ENCODE results near the gene LRRC9.
"Not testable (repeated sequence)": the region's sequence is repeated elsewhere in the genome, so short reads cannot be mapped to it uniquely, and the experiment has no call there.

The LRRC9 gene

DNA sequence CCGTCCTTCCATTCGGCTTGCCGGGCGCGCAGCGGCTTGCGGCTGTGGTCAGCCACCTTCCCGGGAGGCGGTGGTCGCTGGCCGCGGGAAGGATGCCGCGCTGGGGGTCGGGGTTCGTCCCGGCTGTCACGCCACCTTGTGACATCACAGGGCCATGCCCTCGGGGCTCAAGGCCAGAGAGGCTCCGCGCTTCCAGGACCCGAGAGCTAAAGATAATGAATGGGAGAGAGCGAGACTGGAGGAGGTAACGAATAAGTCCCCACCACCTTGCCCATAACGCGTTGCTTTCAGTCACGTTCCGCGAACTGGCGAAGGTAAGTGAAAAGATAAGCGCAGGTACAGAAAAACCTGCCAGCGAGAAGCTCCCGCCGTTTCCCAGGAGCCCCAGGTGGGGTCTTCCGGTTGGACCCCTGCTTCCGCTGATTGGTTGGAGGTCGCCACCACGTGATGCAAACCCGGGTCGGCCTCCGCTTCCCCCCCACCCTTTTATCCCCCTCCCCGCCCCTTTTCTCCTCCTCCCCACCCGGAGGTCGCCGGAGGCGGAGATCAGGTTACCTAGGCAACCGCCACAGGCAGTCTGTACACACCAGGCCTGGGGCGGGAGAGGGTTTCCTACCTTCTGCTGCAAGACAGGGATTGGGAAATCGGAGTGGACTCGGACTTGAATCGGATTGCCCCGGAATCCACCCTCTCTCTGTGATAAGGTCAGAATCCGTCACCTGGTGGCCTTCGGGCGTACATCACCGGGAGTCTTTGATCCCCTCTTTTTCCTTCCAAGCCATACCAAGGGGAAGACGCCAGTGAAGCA is at the start of gene LRRC9:
Gene LRRC9, plus strand, starts transcription at position 575 of the 808 bp plus-strand sequence.
- no peak for DNase-seq (ENCODE audit: low read depth, low spot score)

DNA sequence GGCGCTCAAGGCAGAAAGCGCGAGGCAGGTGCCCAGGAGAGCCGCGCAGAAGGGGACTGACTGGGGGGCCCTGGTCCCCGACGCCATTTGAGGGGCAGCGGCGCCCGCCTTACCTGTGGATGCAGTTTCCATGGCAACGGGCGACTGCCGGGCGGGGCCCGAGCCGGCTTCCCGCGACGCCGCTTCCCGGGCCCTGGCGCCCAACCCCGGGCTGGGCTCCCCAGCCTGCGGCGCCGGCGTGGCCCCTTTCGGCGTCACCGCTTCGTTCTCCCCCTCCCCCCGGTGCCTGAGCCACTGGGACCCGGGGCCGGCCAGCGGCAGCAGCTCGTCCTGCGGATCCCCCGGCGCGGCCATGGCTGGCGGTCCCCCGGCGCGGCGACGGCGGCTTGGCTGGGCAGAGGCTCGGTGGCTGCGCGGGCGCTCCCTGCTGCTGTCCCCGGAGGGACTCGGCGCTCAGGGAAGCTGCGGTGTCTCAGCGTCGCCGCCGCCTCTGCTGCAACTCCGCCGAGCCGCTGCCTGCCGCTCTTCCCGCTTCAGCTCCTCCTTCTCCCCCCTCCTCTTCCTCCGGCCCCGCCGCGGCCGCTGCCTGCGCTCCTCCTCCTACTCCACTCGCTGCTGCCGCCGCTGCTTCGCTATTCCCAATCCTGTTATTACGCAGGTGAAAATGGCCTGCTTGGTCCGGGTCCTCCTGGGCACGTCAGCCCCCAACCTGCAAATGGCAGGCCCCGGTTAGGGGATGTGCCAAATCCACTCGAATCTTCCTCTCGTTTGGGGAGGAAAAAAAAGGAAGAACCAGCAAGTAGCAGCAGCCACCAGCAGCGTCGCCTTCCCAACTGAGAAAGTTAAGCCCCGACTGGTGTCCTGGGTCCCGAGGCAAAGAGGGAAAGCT is 49.4 kb upstream of the LRRC9 start, which contains the start of gene RTN1:
Gene RTN1, minus strand, starts transcription at position 500 of the 889 bp plus-strand sequence. Its CDS starts 146 bp downstream, at position 354.
- DNase-seq (ENCODE audit: low read depth, low spot score) = no peak

GRCh38 chr14:59871166-59871495 is 48.8 kb upstream of the LRRC9 start:
- no peak for DNase-seq (ENCODE audit: low read depth, low spot score)

- DNase-seq (ENCODE audit: low read depth, low spot score) = no peak
Observed at GRCh38 chr14:59882957-59883356, 37.0 kb upstream of the LRRC9 start.

- no peak for DNase-seq (ENCODE audit: low read depth, low spot score)
Observed at GRCh38 chr14:59890676-59891075, 29.3 kb upstream of the LRRC9 start.

DNA sequence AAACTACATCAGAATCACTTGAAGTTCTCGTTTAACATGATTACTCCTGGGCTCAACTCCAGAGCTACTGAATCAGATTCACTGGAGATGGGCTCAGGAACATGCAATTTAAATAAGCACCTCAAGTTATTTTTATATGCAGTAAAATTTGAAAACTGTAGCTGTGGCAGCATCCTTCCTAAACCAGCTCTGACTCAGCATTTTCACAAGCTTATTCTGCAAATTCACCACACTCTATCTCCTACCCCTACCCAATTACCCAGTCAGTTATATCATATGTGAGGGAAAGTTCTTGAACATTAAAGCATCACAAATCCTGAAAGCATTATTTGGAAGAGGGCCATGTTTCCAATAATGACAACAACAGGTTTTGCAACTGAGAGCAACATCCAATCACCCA is 24.2 kb upstream of the LRRC9 start:
- no peak for DNase-seq (ENCODE audit: low read depth, low spot score)

- no peak for DNase-seq (ENCODE audit: low read depth, low spot score)
Observed at GRCh38 chr14:59897757-59898383, 22.1 kb upstream of the LRRC9 start.

- no peak for DNase-seq (ENCODE audit: low read depth, low spot score)
Observed at GRCh38 chr14:59900556-59900955, 19.4 kb upstream of the LRRC9 start.

- DNase-seq (ENCODE audit: low read depth, low spot score) = no peak
Observed at GRCh38 chr14:59904184-59904583, 15.8 kb upstream of the LRRC9 start.

DNA sequence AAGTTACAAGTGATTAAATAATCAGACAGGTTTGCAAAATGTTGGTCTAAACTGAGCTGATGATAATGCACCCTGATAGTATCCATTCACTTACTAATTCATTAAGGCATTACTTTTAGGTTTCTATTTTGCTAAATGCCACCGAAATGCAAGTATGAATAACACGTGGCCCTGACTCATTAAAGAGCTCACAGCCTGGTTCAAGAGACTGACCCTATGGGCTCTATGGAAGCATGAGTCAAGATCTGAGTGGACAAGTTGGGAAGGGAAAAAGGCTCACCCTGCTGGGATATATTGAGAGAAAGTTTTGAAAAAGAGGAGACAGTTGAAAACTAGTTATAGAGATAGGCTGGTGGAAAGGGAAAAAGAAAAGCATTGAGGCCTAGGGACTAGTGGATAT is 14.8 kb upstream of the LRRC9 start:
- DNase-seq (ENCODE audit: low read depth, low spot score) = no peak

GRCh38 chr14:59912443-59912842 is 7.5 kb upstream of the LRRC9 start:
- DNase-seq (ENCODE audit: low read depth, low spot score) = no peak

DNA sequence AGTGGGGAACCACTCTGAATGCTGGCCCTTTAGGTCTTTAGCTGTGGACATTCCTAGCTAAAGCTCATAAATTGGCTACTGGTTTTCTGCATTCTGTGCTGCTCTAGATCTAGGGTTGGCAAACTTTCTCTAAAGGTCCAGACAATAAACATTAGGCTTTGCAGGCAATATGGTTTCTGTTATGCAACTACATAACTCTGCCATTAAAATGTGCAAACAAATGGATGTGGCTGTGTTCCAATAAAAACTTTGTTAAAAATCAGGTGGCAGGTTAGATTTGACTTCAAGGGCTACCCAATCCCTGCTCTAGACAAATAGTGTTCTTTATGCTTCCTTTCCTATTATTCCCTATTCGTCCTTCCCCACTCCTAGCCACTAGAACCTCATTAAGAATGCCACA is 6.8 kb upstream of the LRRC9 start:
- no peak for DNase-seq (ENCODE audit: low read depth, low spot score)

GRCh38 chr14:59918824-59919569 is 947 bp upstream of the LRRC9 start:
- DNase-seq (ENCODE audit: low read depth, low spot score) = no peak

DNA sequence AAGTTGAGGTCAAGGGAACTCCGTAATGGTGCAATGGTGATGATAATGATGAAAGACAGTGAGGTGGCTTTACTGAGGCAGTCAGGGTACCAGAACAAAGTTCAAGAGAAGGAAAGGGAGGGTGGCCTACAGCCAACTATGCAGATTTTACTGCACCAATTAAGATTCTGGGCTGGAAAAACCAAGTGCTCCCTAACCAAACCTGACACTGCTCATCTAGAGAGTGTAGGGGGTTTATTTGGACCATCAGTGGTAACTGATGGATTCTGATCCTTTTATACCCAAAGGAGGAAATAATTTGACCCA is 387 bp downstream of the LRRC9 start:
- DNase-seq (ENCODE audit: low read depth, low spot score) = no peak

DNA sequence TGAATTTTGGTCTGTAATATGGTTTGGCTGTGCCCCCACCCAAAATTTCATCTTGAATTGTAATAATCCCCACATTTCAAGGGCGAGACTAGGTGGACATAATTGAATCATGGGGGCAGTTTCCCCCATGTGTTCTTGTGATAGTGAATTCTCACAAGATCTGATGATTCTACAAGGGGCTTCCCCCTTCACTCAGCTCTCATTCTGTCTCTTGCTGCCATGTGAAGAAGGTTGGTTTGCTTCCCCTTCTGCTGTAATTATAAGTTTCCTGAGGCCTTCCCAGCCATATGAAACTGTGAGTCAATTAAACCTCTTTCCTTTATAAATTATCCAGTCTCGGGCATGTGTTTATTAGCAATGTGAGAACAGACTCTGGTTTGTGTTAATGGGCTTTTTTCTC is 5.9 kb downstream of the LRRC9 start:
- no peak for DNase-seq (ENCODE audit: low read depth, low spot score)

DNA sequence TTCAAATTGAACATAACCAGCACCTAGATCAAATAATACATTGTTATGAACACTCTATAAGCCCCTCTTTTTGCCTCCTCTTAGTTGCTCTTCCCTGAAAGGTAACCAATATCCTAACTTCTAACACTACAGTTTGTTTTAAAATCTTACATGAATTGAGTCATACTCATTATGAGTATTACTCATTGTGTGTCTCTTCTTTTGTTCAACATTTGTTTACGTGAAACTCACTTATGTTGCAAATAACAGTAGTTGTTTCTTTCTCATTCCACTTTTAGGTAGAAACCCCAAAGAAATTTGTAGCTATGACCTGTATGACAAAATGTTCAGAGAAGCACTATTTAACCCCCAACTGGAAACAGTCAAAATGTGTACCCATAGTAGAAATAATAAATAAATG is 6.6 kb downstream of the LRRC9 start:
- DNase-seq (ENCODE audit: low read depth, low spot score) = no peak

- no peak for DNase-seq (ENCODE audit: low read depth, low spot score)
Observed at GRCh38 chr14:59931237-59931636, 11.3 kb downstream of the LRRC9 start.

GRCh38 chr14:59936145-59936544 is 16.2 kb downstream of the LRRC9 start:
- no peak for DNase-seq (ENCODE audit: low read depth, low spot score)

DNA sequence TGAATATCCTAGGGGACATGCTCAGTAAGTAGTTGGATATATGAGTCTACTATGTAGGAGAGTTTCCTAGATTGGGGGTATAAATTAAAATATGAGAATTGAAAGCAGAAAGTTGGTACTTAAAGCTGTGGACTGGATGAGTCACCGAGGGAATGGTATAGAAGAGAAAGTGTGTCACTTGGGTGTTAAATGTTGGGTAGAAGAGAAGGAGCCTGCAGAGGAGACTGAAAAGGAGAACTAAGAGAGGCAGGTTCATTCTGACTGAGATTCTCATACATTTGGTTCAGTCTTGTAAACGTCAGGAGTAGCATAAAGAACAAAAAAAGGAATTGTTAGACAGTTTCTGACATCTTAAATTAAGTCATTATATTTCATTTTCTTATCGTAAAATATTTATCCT is 19.9 kb downstream of the LRRC9 start:
- DNase-seq (ENCODE audit: low read depth, low spot score) = no peak

DNA sequence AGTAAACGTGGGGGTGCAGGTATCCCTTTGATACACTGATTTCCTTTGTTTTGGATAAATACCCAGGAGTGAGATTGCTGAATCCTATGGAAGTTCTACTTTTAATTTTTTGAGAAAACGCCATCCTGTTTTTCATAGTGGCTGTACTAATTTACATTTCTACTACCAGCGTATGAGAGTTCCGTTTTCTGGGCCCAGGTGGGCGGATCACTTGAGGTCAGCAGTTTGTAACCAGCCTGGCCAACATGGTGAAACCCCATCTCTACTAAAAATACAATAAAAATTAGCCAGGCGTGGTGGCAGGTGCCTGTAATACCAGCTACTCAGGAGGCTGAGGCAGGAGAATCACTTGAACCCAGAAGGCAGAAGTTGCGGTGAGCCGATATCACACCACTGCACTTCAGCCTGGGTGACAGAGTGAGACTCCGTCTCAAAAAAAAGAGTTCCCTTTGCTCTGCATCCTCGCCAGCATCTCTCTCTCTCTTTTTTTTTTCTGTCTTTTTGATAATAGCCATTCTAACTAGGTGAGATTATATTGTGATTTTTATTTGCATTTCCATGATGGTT is 22.4 kb downstream of the LRRC9 start:
- DNase-seq (ENCODE audit: low read depth, low spot score) = not testable (repeated sequence)

DNA sequence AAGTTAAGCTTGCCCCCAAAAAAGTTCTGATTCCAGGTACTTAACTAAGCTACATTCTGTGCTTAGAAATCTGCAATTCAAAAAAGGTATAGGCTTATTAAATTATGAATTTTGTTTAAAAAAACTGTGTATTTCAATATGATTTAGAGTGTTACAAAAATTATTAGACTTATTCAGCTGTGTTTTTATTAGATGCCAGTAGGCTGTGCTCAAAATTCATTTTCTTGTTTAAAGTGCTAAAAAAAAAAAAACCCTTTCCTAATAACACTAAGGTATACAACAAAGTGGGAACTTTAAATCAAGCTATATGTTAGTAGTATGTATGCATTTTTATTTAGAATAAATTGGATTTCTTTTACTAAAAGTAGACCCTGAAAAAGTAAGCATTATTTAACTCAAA is 25.0 kb downstream of the LRRC9 start:
- no peak for DNase-seq (ENCODE audit: low read depth, low spot score)

Measured in activated CD4-positive, CD25-positive, alpha-beta regulatory T cell treated with anti-CD3 and anti-CD28 coated beads, Interleukin-2, amount 50 U/mL, for 16 hours (primary cell).